CD4-positive, alpha-beta T cell (primary cell): ENCODE data around the gene ABCC3. TPM values are rescaled to one million over a fixed set of nuclear protein-coding genes. Genes with fewer than 3 reads are reported as not detected.

Experiments used
- ATAC-seq: fragments of 200-7000 bp; cut with Tn5 transposase; one replicate; pipeline ENCODE4 v1.10.0; 2022; ENCODE audit warnings: mild to moderate bottlenecking; ENCODE audit not compliant: poor library complexity
- CTCF ChIA-PET: fragments of 350-600 bp; sonication (Branson Sonifier 250); formaldehyde crosslinking; loops from one replicate; lab custom pipeline; 2021; ENCODE audit warnings: antibody characterized with exemption, inconsistent platforms; lab: Charles Lee
- POLR2A ChIA-PET: fragments of 350-600 bp; sonication (Branson Sonifier 250); formaldehyde crosslinking; loops from one replicate; lab custom pipeline; 2021; ENCODE audit warnings: antibody characterized with exemption, inconsistent platforms; lab: Charles Lee
- DNase-seq, 14 experiments: peaks; one replicate each; pipeline ENCODE4 v3.0.0-alpha.2; 2013 to 2020; ENCODE audit warnings: mixed read lengths in 2 of 14
- H3K27ac ChIP-seq, 2 donors: one replicate each; pipeline versions ENCODE4 v1.5.1 to v1.7.0; 2013; ENCODE audit warnings: low read length in 2 of 2, low read depth in 1 of 2, mild to moderate bottlenecking in 1 of 2
- H3K27me3 ChIP-seq, 2 experiments: 1 replicate in 1 of 2; 2 replicates in 1 of 2; pipeline versions ENCODE4 v1.6.1 to v1.7.0; 2013; ENCODE audit warnings: low read length in 2 of 2, control low read depth in 1 of 2, mild to moderate bottlenecking in 1 of 2, moderate library complexity in 1 of 2; ENCODE audit not compliant: insufficient read depth in 2 of 2, control insufficient read depth in 1 of 2
- H3K36me3 ChIP-seq: one replicate; pipeline ENCODE4 v1.6.1; 2013; ENCODE audit warnings: low read length, control low read depth; ENCODE audit not compliant: insufficient read depth
- H3K4me1 ChIP-seq: one replicate; pipeline ENCODE4 v1.6.1; 2013; ENCODE audit warnings: low read length, control low read depth; ENCODE audit not compliant: insufficient read depth
- H3K4me3 ChIP-seq: one replicate; pipeline ENCODE4 v1.5.1; 2013; ENCODE audit warnings: mild to moderate bottlenecking, low read length, moderate library complexity
- H3K9me3 ChIP-seq, 2 experiments: 1 replicate in 1 of 2; 2 replicates in 1 of 2; pipeline versions ENCODE4 v1.6.1 to v1.7.0; 2013; ENCODE audit warnings: low read length in 2 of 2, mild to moderate bottlenecking in 2 of 2, control low read depth in 1 of 2, moderate library complexity in 1 of 2; ENCODE audit not compliant: control insufficient read depth in 1 of 2, insufficient read depth in 1 of 2
- H3K27ac Mint-ChIP-seq: one replicate; pipeline ENCODE4 v1.8.0; 2020; ENCODE audit warnings: mixed read lengths
- H3K27me3 Mint-ChIP-seq: one replicate; pipeline ENCODE4 v1.8.0; 2021; ENCODE audit warnings: mixed read lengths
- H3K36me3 Mint-ChIP-seq: one replicate; pipeline ENCODE4 v1.8.0; 2021; ENCODE audit warnings: low read depth, mixed read lengths
- H3K4me1 Mint-ChIP-seq: one replicate; pipeline ENCODE4 v1.8.0; 2021; ENCODE audit warnings: low read depth, mixed read lengths
- H3K4me3 Mint-ChIP-seq: one replicate; pipeline ENCODE4 v1.8.0; 2020; ENCODE audit warnings: mild to moderate bottlenecking, mixed read lengths
- H3K9me3 Mint-ChIP-seq: one replicate; pipeline ENCODE4 v1.8.0; 2020; ENCODE audit warnings: mixed read lengths
- intact Hi-C, 2 experiments: fragments of 100-400 bp; cut with DNase I in 1 of 2; cut with micrococcal nuclease in 1 of 2; formaldehyde crosslinking; loops; one replicate each; pipeline versions ENCODE4 v1.15.1 to v1.9.0; 2023 to 2025; cut with DNase I, micrococcal nuclease
- total RNA-seq, 174 experiments: library from RNA in 2 of 174; stranded (reverse) in 2 of 174; gene quantifications; one replicate each; pipeline ENCODE4 v1.2.3 and lab custom pipeline; 2021 to 2026
- TF ChIP-seq, protein P1 (sequence below): fragments of 200-600 bp; IDR thresholded peaks from one replicate; pipeline ENCODE4 v1.8.0; 2022; ENCODE audit warnings: antibody characterized with exemption, mild to moderate bottlenecking

The ABCC3 gene
- total RNA-seq, 2 experiments from 2014 or later, result 0.19 TPM; not detected in 1

DNA sequence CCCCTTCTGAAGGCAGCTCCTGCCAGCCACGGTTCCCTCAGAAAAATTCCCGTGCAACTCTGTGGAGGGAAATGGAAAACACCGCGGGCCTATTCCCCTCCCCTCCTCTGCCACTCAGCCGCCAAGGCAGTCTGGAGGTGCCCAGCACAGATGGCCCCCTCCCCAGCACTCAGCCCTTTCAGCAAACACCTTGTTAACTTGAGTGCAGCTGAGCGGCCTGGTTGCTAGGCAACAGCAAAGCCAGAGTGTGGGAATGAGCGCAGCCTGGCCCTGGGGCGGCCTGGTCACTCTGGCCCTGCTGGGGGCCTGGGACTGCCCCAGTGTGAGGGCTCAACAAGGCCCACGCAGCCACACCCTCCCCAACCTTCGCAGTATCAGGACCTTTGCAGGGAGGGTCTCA, 41.4 kb upstream of the ABCC3 start:
- Histone ChIP-seq H3K36me3 (no peaks in the 10 kb centered on the region), H3K4me1 (no peaks in the 10 kb centered on the region), H3K4me3 (no peak overlapping the region), H3K27me3 (no peaks in the 10 kb centered on the region), H3K9me3 (no peaks in the 10 kb centered on the region), H3K27ac (no peak overlapping the region)
- Mint-ChIP-seq H3K4me1 (no peaks in the 10 kb centered on the region), H3K9me3 (no peaks in the 10 kb centered on the region), H3K36me3 (no peaks in the 10 kb centered on the region), H3K4me3 (no peak overlapping the region), H3K27ac (no peak overlapping the region), H3K27me3 (no peaks in the 10 kb centered on the region)
- intact Hi-C loops, result no loop called here
- DNase-seq, result no peak
- POLR2A ChIA-PET, result no interaction called here
- CTCF ChIA-PET, result no interaction called here
- TF ChIP-seq, protein P1, sequence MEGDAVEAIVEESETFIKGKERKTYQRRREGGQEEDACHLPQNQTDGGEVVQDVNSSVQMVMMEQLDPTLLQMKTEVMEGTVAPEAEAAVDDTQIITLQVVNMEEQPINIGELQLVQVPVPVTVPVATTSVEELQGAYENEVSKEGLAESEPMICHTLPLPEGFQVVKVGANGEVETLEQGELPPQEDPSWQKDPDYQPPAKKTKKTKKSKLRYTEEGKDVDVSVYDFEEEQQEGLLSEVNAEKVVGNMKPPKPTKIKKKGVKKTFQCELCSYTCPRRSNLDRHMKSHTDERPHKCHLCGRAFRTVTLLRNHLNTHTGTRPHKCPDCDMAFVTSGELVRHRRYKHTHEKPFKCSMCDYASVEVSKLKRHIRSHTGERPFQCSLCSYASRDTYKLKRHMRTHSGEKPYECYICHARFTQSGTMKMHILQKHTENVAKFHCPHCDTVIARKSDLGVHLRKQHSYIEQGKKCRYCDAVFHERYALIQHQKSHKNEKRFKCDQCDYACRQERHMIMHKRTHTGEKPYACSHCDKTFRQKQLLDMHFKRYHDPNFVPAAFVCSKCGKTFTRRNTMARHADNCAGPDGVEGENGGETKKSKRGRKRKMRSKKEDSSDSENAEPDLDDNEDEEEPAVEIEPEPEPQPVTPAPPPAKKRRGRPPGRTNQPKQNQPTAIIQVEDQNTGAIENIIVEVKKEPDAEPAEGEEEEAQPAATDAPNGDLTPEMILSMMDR, result no peak
- no peak for ATAC-seq

DNA sequence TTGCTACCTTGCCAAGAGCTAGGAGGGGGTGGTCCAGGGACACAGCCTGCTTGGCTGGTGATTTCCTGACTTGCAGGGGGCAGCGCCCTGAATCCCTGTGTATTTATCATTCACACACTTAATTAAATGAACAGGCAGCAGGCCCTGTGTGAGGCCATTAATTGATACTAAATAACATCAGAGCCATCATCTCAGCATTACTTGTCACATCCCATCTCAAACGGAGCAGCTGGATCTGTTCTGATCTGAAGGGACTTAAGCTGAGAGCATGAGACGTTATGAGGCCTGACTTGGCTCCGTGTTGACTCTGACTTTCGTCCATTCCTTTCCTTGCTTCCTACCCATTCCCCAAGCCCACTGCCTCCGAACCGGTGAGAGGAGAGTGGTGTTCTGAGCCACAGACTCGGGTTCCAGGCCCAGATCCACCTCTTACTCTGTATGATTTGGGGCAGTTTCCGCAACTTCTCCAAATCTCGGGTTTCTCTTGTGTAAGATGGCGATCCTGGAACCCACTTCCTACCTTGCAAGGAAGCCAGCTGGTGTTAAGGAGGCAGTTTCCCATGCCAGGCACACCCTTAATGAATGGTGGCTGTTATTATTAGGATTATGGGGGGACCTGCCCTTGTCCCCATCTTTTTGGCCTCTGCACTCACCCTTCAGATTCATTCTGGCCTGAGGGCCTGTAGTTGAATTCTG, 40.4 kb upstream of the ABCC3 start:
- no peaks in the 10 kb centered on the region for H3K9me3 Mint-ChIP-seq
- no peaks in the 10 kb centered on the region for H3K36me3 Mint-ChIP-seq
- H3K4me1 Mint-ChIP-seq, result no peaks in the 10 kb centered on the region
- DNase-seq, result no peak
- H3K27me3 ChIP-seq, result no peaks in the 10 kb centered on the region
- no peaks in the 10 kb centered on the region for H3K36me3 ChIP-seq
- no peaks in the 10 kb centered on the region for H3K4me1 ChIP-seq
- H3K27me3 Mint-ChIP-seq, result no peaks in the 10 kb centered on the region
- no peak overlapping the region for H3K4me3 ChIP-seq
- intact Hi-C loops, result no loop called here
- ATAC-seq, result no peak
- no peaks in the 10 kb centered on the region for H3K9me3 ChIP-seq
- H3K4me3 Mint-ChIP-seq, result no peak overlapping the region
- CTCF ChIA-PET, result no interaction called here
- no peak overlapping the region for H3K27ac Mint-ChIP-seq
- POLR2A ChIA-PET, result no interaction called here
- H3K27ac ChIP-seq, result no peak overlapping the region
- TF ChIP-seq, protein P1, result no peak

DNA sequence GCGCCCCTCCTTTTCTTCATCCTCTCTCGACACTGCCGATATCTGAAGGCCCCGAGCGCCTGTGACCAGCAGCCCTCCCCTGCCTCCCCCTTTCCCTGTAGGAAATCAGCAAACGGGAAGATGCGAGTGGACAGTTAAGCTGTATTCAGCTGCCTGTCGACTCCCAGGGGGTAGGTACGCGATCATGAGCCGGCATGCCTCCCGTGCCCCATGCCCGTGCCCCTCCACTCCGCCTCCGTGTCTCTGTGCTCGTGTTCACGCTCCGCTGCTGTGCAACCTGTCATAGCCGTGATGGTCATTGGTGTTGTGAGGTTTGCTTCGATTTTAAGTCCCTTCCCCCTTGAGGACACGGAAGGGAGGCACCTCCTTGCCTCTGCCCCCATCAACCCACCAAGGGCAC, 39.8 kb upstream of the ABCC3 start:
- no peak overlapping the region for H3K4me3 Mint-ChIP-seq
- no peaks in the 10 kb centered on the region for H3K4me1 Mint-ChIP-seq
- POLR2A ChIA-PET, result no interaction called here

More for the DNA sequence above, 39.8 kb upstream of the ABCC3 start:
- H3K36me3 Mint-ChIP-seq, result no peaks in the 10 kb centered on the region
- no peaks in the 10 kb centered on the region for H3K9me3 Mint-ChIP-seq
- DNase-seq (no peak), ATAC-seq (no peak)
- Histone ChIP-seq H3K9me3 (no peaks in the 10 kb centered on the region), H3K27ac (no peak overlapping the region), H3K4me1 (no peaks in the 10 kb centered on the region), H3K36me3 (no peaks in the 10 kb centered on the region), H3K4me3 (no peak overlapping the region), H3K27me3 (no peaks in the 10 kb centered on the region)
- CTCF ChIA-PET, result no interaction called here
- intact Hi-C loops, result no loop called here
- H3K27ac Mint-ChIP-seq, result no peak overlapping the region
- no peaks in the 10 kb centered on the region for H3K27me3 Mint-ChIP-seq
- TF ChIP-seq, protein P1, result no peak
